Chondrocyte (in vitro differentiated cells): Measurements from ENCODE around the gene ARRDC2. TPM values are rescaled to one million over a fixed set of nuclear protein-coding genes. Genes with fewer than 3 reads are reported as not detected.

Experiments
- DNase-seq: peaks from one replicate; pipeline ENCODE4 v3.0.0; 2021; ENCODE audit warnings: mixed read lengths, low spot score
- H3K27ac Mint-ChIP-seq: one replicate; pipeline ENCODE4 v1.8.0; 2021; ENCODE audit warnings: mild to moderate bottlenecking, moderate library complexity, mixed read lengths; ENCODE audit not compliant: unreplicated experiment
- H3K27me3 Mint-ChIP-seq: 2 replicates; pipeline ENCODE4 v1.8.0; 2021; ENCODE audit warnings: low read depth, mixed read lengths
- H3K36me3 Mint-ChIP-seq: 2 replicates; pipeline ENCODE4 v1.8.0; 2021; ENCODE audit warnings: low read depth, mixed read lengths
- H3K4me1 Mint-ChIP-seq: 2 replicates; pipeline ENCODE4 v1.8.0; 2021; ENCODE audit warnings: low read depth, mild to moderate bottlenecking, mixed read lengths
- H3K4me3 Mint-ChIP-seq: one replicate; pipeline ENCODE4 v1.8.0; 2021; ENCODE audit warnings: mild to moderate bottlenecking, moderate library complexity, mixed read lengths; ENCODE audit not compliant: unreplicated experiment
- H3K9me3 Mint-ChIP-seq: 2 replicates; pipeline ENCODE4 v1.8.0; 2021; ENCODE audit warnings: low read depth, mixed read lengths
- CTCF ChIP-seq: fragments of 200-600 bp; sonication (generic); IDR thresholded peaks from 2 replicates; pipeline ENCODE4 v1.5.0; 2021; ENCODE audit warnings: antibody characterized with exemption, mild to moderate bottlenecking, moderate library complexity
- total RNA-seq: library from RNA; stranded (reverse); gene quantifications from 3 replicates; pipeline ENCODE4 v1.2.1, GENCODE V29; 2021

Gene ARRDC2
- total RNA-seq, 1 donor from 2014 or later = 19.8 TPM

- no peak for TF ChIP-seq CTCF
- Mint-ChIP-seq H3K36me3 (peaks cover 22% of the 10 kb centered on the region), H3K4me3 (no peak overlapping the region), H3K4me1 (peaks cover 55% of the 10 kb centered on the region), H3K27me3 (no peaks in the 10 kb centered on the region), H3K27ac (peak overlapping the region; percentile 32), H3K9me3 (no peaks in the 10 kb centered on the region)
- DNase-seq = no peak
Measured at GRCh38 chr19:18014197-18014596, 6.2 kb downstream of the ARRDC2 start.

- Mint-ChIP-seq H3K27ac (peak overlapping the region; percentile 97), H3K4me3 (no peak overlapping the region), H3K4me1 (peaks cover 72% of the 10 kb centered on the region), H3K36me3 (peaks cover 18% of the 10 kb centered on the region), H3K27me3 (no peaks in the 10 kb centered on the region), H3K9me3 (no peaks in the 10 kb centered on the region)
- DNase-seq = no peak
- TF ChIP-seq CTCF = no peak
Measured at GRCh38 chr19:18016209-18016910, 8.4 kb downstream of the ARRDC2 start.

GRCh38 chr19:18017275-18018083 is 9.5 kb downstream of the ARRDC2 start:
- no peaks in the 10 kb centered on the region for H3K9me3 Mint-ChIP-seq
- H3K36me3 Mint-ChIP-seq = peaks cover 18% of the 10 kb centered on the region
- peak overlapping the region; percentile 97 for H3K27ac Mint-ChIP-seq
- no peak for TF ChIP-seq CTCF
- no peak for DNase-seq
- peaks cover 82% of the 10 kb centered on the region for H3K4me1 Mint-ChIP-seq
- H3K27me3 Mint-ChIP-seq = no peaks in the 10 kb centered on the region
- H3K4me3 Mint-ChIP-seq = no peak overlapping the region

GRCh38 chr19:18020212-18021085 is 12.5 kb downstream of the ARRDC2 start:
- Mint-ChIP-seq H3K9me3 (no peaks in the 10 kb centered on the region), H3K27ac (peak overlapping the region; percentile 97), H3K36me3 (peaks cover 2% of the 10 kb centered on the region), H3K4me3 (no peak overlapping the region), H3K27me3 (no peaks in the 10 kb centered on the region), H3K4me1 (peaks cover 71% of the 10 kb centered on the region)
- peak; percentile 27 for TF ChIP-seq CTCF
- DNase-seq = no peak
